Measurements from ENCODE around the gene GAGE10.

GAGE10 gene

GRCh38 chrX:49258749-49259124 lies 44.7 kb upstream of the GAGE10 start:
- no peak for TF ChIP-seq CTCF (IDR thresholded peaks at IDR 0.05; ENCODE audit: low read depth, low read length)
- H3K27me3 ChIP-seq = no peaks in the 10 kb centered on the region
- DNase-seq = no peak
- H3K9me3 ChIP-seq = no peaks in the 10 kb centered on the region
- no peak overlapping the region for H3K4me3 ChIP-seq (ENCODE audit: low read depth, low read length)
- no peaks in the 10 kb centered on the region for H3K4me1 ChIP-seq
- no peaks in the 10 kb centered on the region for H3K36me3 ChIP-seq

- Histone ChIP-seq H3K27me3 (no peaks in the 10 kb centered on the region), H3K9me3 (no peaks in the 10 kb centered on the region)
- TF ChIP-seq CTCF (IDR thresholded peaks at IDR 0.05; ENCODE audit: low read depth, low read length) = no peak
Measured at GRCh38 chrX:49260221-49260985, 43.0 kb upstream of the GAGE10 start.

GRCh38 chrX:49262603-49263002 lies 40.8 kb upstream of the GAGE10 start:
- Histone ChIP-seq H3K36me3 (no peaks in the 10 kb centered on the region), H3K4me1 (no peaks in the 10 kb centered on the region), H3K4me3 (ENCODE audit: low read depth, low read length) (no peak overlapping the region), H3K9me3 (no peaks in the 10 kb centered on the region), H3K27me3 (no peaks in the 10 kb centered on the region)
- DNase-seq = no peak
- TF ChIP-seq CTCF (IDR thresholded peaks at IDR 0.05; ENCODE audit: low read depth, low read length) = no peak

More at GRCh38 chrX:49260221-49260985, 43.0 kb upstream of the GAGE10 start:
- H3K36me3 ChIP-seq = no peaks in the 10 kb centered on the region
- no peak for DNase-seq
- no peak overlapping the region for H3K4me3 ChIP-seq (ENCODE audit: low read depth, low read length)
- no peaks in the 10 kb centered on the region for H3K4me1 ChIP-seq

GRCh38 chrX:49263631-49264030 lies 39.8 kb upstream of the GAGE10 start:
- H3K4me1 ChIP-seq = no peaks in the 10 kb centered on the region
- H3K27me3 ChIP-seq = no peaks in the 10 kb centered on the region
- no peak for DNase-seq
- TF ChIP-seq CTCF (IDR thresholded peaks at IDR 0.05; ENCODE audit: low read depth, low read length) = no peak
- H3K4me3 ChIP-seq (ENCODE audit: low read depth, low read length) = no peak overlapping the region
- no peaks in the 10 kb centered on the region for H3K9me3 ChIP-seq
- no peaks in the 10 kb centered on the region for H3K36me3 ChIP-seq

- Histone ChIP-seq H3K4me1 (no peaks in the 10 kb centered on the region), H3K4me3 (ENCODE audit: low read depth, low read length) (no peak within 1 kb of the TSS), H3K9me3 (no peaks in the 10 kb centered on the region), H3K36me3 (no peaks in the 10 kb centered on the region), H3K27me3 (no peaks in the 10 kb centered on the region)
- TF ChIP-seq CTCF (IDR thresholded peaks at IDR 0.05; ENCODE audit: low read depth, low read length) = no peak
- DNase-seq = no peak
Measured at GRCh38 chrX:49264460-49264859, 39.0 kb upstream of the GAGE10 start, which contains the start of gene FOXP3. FOXP3 (minus strand) TSS chrX:49264710; CDS start chrX:49258505, 6,205 bp downstream.

Data from BE2C (cell line).